Measurements from ENCODE around the gene SSX2IP. TPM values are rescaled to one million over a fixed set of nuclear protein-coding genes. Genes with fewer than 3 reads are reported as not detected.

SSX2IP gene
- total and polyA plus RNA-seq, 2 experiments from 2014 or later: 26.5 to 38.0 TPM

Other genes with a start within 250 kb of the SSX2IP start
- gene RPF1, start 211.2 kb downstream of the SSX2IP start, total RNA-seq: 31.7 and 35.3 TPM in 2 replicates
- 29.6 and 31.5 TPM in 2 replicates for gene RPF1, start 211.2 kb downstream of the SSX2IP start, polyA plus RNA-seq
- gene SPATA1, start 184.1 kb downstream of the SSX2IP start, total RNA-seq: 0.90 and 2.6 TPM in 2 replicates
- gene SPATA1, start 184.1 kb downstream of the SSX2IP start, polyA plus RNA-seq: 0.70 and 1.4 TPM in 2 replicates
- 131 and 145 TPM in 2 replicates for gene GNG5, start 183.9 kb downstream of the SSX2IP start, total RNA-seq
- gene GNG5, start 183.9 kb downstream of the SSX2IP start, polyA plus RNA-seq: 542 and 573 TPM in 2 replicates
- 20.3 and 25.4 TPM in 2 replicates for gene CTBS, start 116.0 kb downstream of the SSX2IP start, total RNA-seq
- 33.6 and 38.3 TPM in 2 replicates for gene CTBS, start 116.0 kb downstream of the SSX2IP start, polyA plus RNA-seq
- gene LPAR3, start 202.7 kb upstream of the SSX2IP start, total RNA-seq: 1.8 and 2.7 TPM in 2 replicates
- gene LPAR3, start 202.7 kb upstream of the SSX2IP start, polyA plus RNA-seq: 0.18 and 1.3 TPM in 2 replicates

Data from hepatocyte (in vitro differentiated cells).